ENCODE data around the gene KDM8. TPM values are rescaled to one million over a fixed set of nuclear protein-coding genes. Genes with fewer than 3 reads are reported as not detected.
A peak's percentile ranks its signal among the peaks of the same experiment; 100 is the strongest.

Gene KDM8
- total RNA-seq, 1 donor = 6.2 TPM

DNA sequence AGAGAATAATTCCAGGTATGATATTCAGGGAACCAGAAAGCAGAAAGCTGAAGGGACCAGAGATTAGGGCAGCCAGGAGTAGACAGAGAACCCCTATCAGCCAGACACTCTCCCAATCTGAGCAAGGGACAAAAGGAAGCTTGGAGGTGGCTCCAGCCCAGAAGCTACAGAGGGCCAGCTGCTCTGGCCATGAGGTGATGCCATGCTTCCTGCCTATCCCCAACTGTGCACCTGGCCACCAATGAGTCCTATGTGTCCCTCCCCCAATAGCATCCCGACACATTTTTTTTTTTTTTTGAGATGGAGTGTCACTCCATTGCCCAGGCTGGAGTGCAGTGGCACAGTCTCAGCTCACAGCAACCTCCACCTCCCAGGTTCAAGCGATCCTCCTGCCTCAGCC is 35.3 kb downstream of the KDM8 start:
- no peak overlapping the region for H2AFZ ChIP-seq (ENCODE audit: low read length)
- peaks cover 8% of the 10 kb centered on the region for H3K36me3 ChIP-seq (ENCODE audit: insufficient read depth, low read length)
- TF ChIP-seq, protein P1, sequence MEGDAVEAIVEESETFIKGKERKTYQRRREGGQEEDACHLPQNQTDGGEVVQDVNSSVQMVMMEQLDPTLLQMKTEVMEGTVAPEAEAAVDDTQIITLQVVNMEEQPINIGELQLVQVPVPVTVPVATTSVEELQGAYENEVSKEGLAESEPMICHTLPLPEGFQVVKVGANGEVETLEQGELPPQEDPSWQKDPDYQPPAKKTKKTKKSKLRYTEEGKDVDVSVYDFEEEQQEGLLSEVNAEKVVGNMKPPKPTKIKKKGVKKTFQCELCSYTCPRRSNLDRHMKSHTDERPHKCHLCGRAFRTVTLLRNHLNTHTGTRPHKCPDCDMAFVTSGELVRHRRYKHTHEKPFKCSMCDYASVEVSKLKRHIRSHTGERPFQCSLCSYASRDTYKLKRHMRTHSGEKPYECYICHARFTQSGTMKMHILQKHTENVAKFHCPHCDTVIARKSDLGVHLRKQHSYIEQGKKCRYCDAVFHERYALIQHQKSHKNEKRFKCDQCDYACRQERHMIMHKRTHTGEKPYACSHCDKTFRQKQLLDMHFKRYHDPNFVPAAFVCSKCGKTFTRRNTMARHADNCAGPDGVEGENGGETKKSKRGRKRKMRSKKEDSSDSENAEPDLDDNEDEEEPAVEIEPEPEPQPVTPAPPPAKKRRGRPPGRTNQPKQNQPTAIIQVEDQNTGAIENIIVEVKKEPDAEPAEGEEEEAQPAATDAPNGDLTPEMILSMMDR (IDR thresholded peaks at IDR 0.05; ENCODE audit: extremely low read depth, low read depth, low read length) = no peak
- peak overlapping the region; percentile 87 for H3K27ac ChIP-seq (ENCODE audit: low read depth, low read length)
- no peaks in the 10 kb centered on the region for H3K9me3 ChIP-seq (ENCODE audit: low read depth, low read length)
- no peaks in the 10 kb centered on the region for H3K27me3 ChIP-seq (ENCODE audit: insufficient read depth, low read length)
- H3K4me2 ChIP-seq (ENCODE audit: insufficient read depth, low read length) = no peak overlapping the region
- peaks cover 55% of the 10 kb centered on the region for H3K4me1 ChIP-seq (ENCODE audit: insufficient read depth, low read length)
- DNase-seq (ENCODE audit: insufficient read length, low spot score, missing footprints) = peak; percentile 46
- H3K79me2 ChIP-seq (ENCODE audit: insufficient read depth, low read length) = peaks cover 11% of the 10 kb centered on the region
- H3K4me3 ChIP-seq (ENCODE audit: insufficient read depth, low read length) = no peak overlapping the region
- H4K20me1 ChIP-seq (ENCODE audit: insufficient read depth, low read length) = no peaks in the 10 kb centered on the region

DNA sequence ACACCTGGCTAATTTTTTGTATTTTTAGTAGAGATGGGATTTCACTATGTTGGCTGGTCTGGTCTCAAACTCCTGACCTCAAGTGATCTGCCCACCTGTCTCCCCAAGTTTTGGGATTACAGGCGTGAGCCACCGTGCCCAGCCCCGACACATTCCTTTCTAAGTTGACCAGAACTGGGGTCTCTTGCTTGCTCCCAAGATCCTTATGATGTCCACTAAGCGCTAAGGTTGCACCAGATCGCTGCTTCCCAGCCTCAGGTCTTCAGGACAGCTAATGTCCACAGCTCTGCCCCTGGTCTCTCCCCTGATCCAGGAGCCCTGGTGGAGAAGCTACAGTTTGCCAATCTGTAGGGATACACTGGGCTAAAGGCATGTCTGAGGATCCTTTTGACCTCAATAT is 35.7 kb downstream of the KDM8 start:
- H3K4me3 ChIP-seq (ENCODE audit: insufficient read depth, low read length) = no peak overlapping the region
- TF ChIP-seq, protein P1 (IDR thresholded peaks at IDR 0.05; ENCODE audit: extremely low read depth, low read depth, low read length) = no peak
- H3K27me3 ChIP-seq (ENCODE audit: insufficient read depth, low read length) = no peaks in the 10 kb centered on the region
- H3K36me3 ChIP-seq (ENCODE audit: insufficient read depth, low read length) = peaks cover 3% of the 10 kb centered on the region
- no peak overlapping the region for H3K27ac ChIP-seq (ENCODE audit: low read depth, low read length)
- peak; percentile 64 for DNase-seq (ENCODE audit: insufficient read length, low spot score, missing footprints)
- H3K4me2 ChIP-seq (ENCODE audit: insufficient read depth, low read length) = no peak overlapping the region
- no peaks in the 10 kb centered on the region for H3K9me3 ChIP-seq (ENCODE audit: low read depth, low read length)
- peaks cover 59% of the 10 kb centered on the region for H3K4me1 ChIP-seq (ENCODE audit: insufficient read depth, low read length)
- H2AFZ ChIP-seq (ENCODE audit: low read length) = no peak overlapping the region
- no peaks in the 10 kb centered on the region for H4K20me1 ChIP-seq (ENCODE audit: insufficient read depth, low read length)
- H3K79me2 ChIP-seq (ENCODE audit: insufficient read depth, low read length) = peaks cover 16% of the 10 kb centered on the region

DNA sequence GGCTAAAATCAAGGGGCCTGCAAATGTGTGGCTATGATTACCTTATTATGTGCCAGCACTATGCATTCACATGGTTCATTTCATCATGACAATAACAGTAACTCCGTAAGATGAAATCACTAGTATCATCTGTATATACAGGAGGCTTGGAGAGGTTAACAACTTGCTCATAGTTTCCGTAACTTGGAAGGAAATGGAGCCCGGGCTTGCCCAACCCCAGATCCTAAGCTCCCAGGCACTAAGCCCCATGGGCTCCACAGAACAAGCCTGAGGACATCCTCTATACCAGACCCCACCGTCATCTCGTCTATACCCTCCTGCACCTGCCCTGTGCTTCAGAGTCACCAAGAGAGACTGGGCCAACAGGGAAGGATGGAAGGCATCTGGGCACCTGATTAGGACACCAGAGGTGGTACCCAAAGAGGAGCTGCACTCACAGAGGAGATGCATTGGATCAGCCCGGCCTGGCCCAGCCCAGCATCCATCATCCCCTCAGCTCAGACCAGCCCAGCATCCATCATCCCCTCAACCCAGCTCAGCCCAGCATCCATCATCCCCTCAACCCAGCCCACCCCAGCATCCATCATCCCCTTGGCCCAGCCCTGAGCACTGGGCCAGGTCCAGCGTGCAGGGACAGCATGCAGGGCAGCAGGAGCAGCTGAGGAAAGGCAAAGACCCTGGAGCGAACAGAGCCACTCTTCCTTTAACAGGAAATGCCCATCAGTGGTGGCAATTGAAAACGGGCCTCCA is 36.8 kb downstream of the KDM8 start:
- H3K4me1 ChIP-seq (ENCODE audit: insufficient read depth, low read length) = peaks cover 63% of the 10 kb centered on the region
- no peaks in the 10 kb centered on the region for H3K9me3 ChIP-seq (ENCODE audit: low read depth, low read length)
- H3K27ac ChIP-seq (ENCODE audit: low read depth, low read length) = peak overlapping the region; percentile 98
- no peak for DNase-seq (ENCODE audit: insufficient read length, low spot score, missing footprints)
- no peak overlapping the region for H3K4me3 ChIP-seq (ENCODE audit: insufficient read depth, low read length)
- TF ChIP-seq, protein P1 (IDR thresholded peaks at IDR 0.05; ENCODE audit: extremely low read depth, low read depth, low read length) = no peak
- H3K27me3 ChIP-seq (ENCODE audit: insufficient read depth, low read length) = no peaks in the 10 kb centered on the region
- no peak overlapping the region for H2AFZ ChIP-seq (ENCODE audit: low read length)
- no peaks in the 10 kb centered on the region for H3K36me3 ChIP-seq (ENCODE audit: insufficient read depth, low read length)
- H3K4me2 ChIP-seq (ENCODE audit: insufficient read depth, low read length) = no peak overlapping the region
- peaks cover 23% of the 10 kb centered on the region for H3K79me2 ChIP-seq (ENCODE audit: insufficient read depth, low read length)
- no peaks in the 10 kb centered on the region for H4K20me1 ChIP-seq (ENCODE audit: insufficient read depth, low read length)

DNA sequence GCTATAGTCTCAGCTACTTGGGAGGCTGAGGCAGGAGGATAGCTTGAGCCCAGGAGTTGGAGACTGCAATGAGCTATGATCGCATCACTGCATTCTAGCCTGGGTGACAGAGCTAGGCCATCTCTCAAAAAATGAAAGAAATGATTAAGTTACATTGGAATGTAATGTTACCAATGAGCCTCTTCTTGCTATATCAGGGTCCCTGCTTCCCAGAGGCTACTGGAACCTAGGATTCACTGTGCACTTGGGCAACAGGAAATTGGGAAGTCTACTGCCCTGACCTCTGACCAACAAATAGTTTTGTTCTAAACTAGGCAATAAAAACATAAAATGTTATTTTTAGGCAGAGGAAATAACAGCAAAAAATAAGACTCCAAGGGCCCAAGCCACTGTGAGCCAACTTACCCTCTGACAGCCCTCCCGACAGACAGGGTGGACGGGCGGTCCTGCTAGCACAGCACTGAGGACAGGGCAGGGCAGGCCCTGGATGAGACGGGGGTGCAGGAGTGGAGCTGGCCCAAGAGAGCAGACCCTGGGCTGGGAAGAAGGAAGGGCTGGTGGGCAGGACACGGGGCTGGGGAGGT is 37.7 kb downstream of the KDM8 start:
- no peaks in the 10 kb centered on the region for H3K36me3 ChIP-seq (ENCODE audit: insufficient read depth, low read length)
- H3K4me1 ChIP-seq (ENCODE audit: insufficient read depth, low read length) = peaks cover 66% of the 10 kb centered on the region
- DNase-seq (ENCODE audit: insufficient read length, low spot score, missing footprints) = peak; percentile 59
- H3K4me2 ChIP-seq (ENCODE audit: insufficient read depth, low read length) = no peak overlapping the region
- peaks cover 23% of the 10 kb centered on the region for H3K79me2 ChIP-seq (ENCODE audit: insufficient read depth, low read length)
- H3K4me3 ChIP-seq (ENCODE audit: insufficient read depth, low read length) = no peak overlapping the region
- TF ChIP-seq, protein P1 (IDR thresholded peaks at IDR 0.05; ENCODE audit: extremely low read depth, low read depth, low read length) = no peak
- H3K27me3 ChIP-seq (ENCODE audit: insufficient read depth, low read length) = no peaks in the 10 kb centered on the region
- H2AFZ ChIP-seq (ENCODE audit: low read length) = no peak overlapping the region
- H3K9me3 ChIP-seq (ENCODE audit: low read depth, low read length) = no peaks in the 10 kb centered on the region
- no peaks in the 10 kb centered on the region for H4K20me1 ChIP-seq (ENCODE audit: insufficient read depth, low read length)
- peak overlapping the region; percentile 98 for H3K27ac ChIP-seq (ENCODE audit: low read depth, low read length)
